ENCODE results near the gene OSMR. TPM values are rescaled to one million over a fixed set of nuclear protein-coding genes. Genes with fewer than 3 reads are reported as not detected.

OSMR gene
- total RNA-seq, 1 donor from 2014 or later = 0.58 TPM

DNA sequence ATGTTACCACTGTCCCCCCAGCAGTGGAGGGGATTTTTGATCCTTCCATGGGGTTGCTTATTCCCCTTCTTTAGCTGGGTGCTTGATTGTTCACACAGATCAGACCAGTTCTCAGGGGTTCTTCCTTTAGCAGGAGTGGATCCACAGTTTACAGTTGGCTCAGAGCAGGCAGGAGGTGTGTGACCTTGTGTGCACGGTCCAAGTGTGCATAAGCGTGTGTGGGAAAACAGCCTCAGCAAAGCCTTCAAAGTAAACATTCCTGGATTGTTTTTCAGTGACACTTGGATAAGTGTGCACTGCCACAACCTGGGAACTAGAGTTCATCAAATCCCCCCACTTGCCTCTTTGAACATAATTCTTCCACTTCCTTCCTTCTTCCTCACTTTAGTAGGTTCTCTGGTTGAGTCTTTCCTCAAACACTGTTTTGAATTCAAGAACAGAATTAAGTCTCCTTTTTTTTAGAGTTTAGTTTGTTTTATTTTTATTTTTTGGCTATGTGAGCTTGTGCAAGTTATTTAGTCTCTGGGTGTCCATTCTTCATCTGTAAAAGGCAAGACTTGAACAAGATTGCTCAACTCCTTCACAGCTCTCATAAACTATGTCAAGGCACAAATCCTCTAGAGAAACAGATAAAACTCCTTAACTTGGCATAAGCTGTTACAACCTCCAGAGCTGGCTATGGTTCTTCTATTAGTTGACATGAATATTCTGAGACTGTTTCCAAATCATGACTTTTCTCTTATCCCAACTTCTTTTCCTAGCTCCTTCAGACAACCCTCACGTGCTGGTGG lies 78.0 kb downstream of the OSMR start:
- Histone ChIP-seq H3K79me2 (ENCODE audit: low read depth) (no peaks in the 10 kb centered on the region), H2AFZ (replicated peaks) (no peak overlapping the region), H3K27me3 (no peaks in the 10 kb centered on the region), H3K4me1 (no peaks in the 10 kb centered on the region), H3K9me3 (ENCODE audit: low read depth) (no peaks in the 10 kb centered on the region), H4K20me1 (ENCODE audit: low read depth) (no peaks in the 10 kb centered on the region), H3K4me2 (no peak overlapping the region), H3K27ac (no peak overlapping the region), H3K9ac (no peak overlapping the region), H3K4me3 (no peak overlapping the region), H3F3A (ENCODE audit: low read depth) (no peaks in the 10 kb centered on the region), H3K36me3 (no peaks in the 10 kb centered on the region)
- no peaks in the 10 kb centered on the region for H3K9me3 Mint-ChIP-seq
- DNase-seq (ENCODE audit: low spot score) = no peak
- no peak overlapping the region for H3K4me3 Mint-ChIP-seq
- no peaks in the 10 kb centered on the region for H3K4me1 Mint-ChIP-seq
- no peaks in the 10 kb centered on the region for H3K36me3 Mint-ChIP-seq
- TF ChIP-seq CTCF (IDR thresholded peaks at IDR 0.05) (no peak), EZH2 (IDR thresholded peaks at IDR 0.05) (no peak), EZH2phosphoT487 (IDR thresholded peaks at IDR 0.05) (no peak)
- H3K27me3 Mint-ChIP-seq (ENCODE audit: insufficient read depth, low read depth) = peaks cover 2% of the 10 kb centered on the region
- no peak overlapping the region for H3K27ac Mint-ChIP-seq

DNA sequence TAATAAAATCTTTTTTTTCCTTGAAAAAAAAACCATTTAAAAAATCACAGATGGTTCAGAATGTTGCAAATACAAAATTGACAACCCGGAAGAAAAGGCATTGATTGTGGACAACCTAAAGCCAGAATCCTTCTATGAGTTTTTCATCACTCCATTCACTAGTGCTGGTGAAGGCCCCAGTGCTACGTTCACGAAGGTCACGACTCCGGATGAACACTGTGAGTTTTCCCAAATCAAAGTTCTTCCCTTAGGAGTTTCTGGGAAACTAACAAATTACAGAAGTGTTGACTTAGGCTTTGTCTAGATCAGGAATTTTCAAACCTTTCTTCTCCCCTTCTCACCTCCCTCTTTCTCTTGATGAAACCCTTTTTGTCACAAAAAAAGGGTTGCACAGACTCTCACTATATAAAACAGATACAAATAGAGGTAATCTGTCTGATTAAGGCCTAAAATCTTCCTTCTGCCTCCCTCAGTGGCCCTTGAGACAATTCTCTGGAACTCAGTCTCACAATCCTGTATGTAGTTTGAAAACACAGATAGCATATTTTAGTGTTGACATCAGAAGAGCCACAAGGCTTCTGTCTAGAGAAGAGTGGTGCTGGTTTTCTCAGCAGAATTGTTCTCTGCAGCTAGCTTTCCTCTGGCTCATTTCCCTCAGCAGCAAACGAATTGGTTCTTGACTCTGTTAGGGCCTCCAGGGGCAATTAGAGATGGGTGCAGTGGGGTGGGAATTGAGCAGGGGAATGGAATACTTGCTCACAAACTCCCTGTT lies 79.5 kb downstream of the OSMR start:
- no peaks in the 10 kb centered on the region for H3K27me3 ChIP-seq

GRCh38 chr5:38926121-38926520 lies 80.3 kb downstream of the OSMR start:
- H3K36me3 ChIP-seq = no peaks in the 10 kb centered on the region
- no peak overlapping the region for H3K27ac Mint-ChIP-seq
- H4K20me1 ChIP-seq (ENCODE audit: low read depth) = no peaks in the 10 kb centered on the region
- H3K27me3 Mint-ChIP-seq (ENCODE audit: insufficient read depth, low read depth) = peaks cover 2% of the 10 kb centered on the region
- no peak overlapping the region for H3K4me3 ChIP-seq
- H2AFZ ChIP-seq (replicated peaks) = no peak overlapping the region
- H3K4me3 Mint-ChIP-seq = no peak overlapping the region
- TF ChIP-seq CTCF (IDR thresholded peaks at IDR 0.05) = no peak
- no peak for TF ChIP-seq EZH2phosphoT487 (IDR thresholded peaks at IDR 0.05)
- no peak for TF ChIP-seq EZH2 (IDR thresholded peaks at IDR 0.05)
- no peaks in the 10 kb centered on the region for H3K9me3 ChIP-seq (ENCODE audit: low read depth)
- H3K4me2 ChIP-seq = no peak overlapping the region
- no peaks in the 10 kb centered on the region for H3K4me1 ChIP-seq
- H3K36me3 Mint-ChIP-seq = no peaks in the 10 kb centered on the region
- H3K9me3 Mint-ChIP-seq = no peaks in the 10 kb centered on the region
- H3K9ac ChIP-seq = no peak overlapping the region
- H3K4me1 Mint-ChIP-seq = no peaks in the 10 kb centered on the region
- no peaks in the 10 kb centered on the region for H3K27me3 ChIP-seq
- no peaks in the 10 kb centered on the region for H3F3A ChIP-seq (ENCODE audit: low read depth)
- no peak for DNase-seq (ENCODE audit: low spot score)
- H3K27ac ChIP-seq = no peak overlapping the region
- no peaks in the 10 kb centered on the region for H3K79me2 ChIP-seq (ENCODE audit: low read depth)

More for the DNA sequence above, 79.5 kb downstream of the OSMR start:
- TF ChIP-seq EZH2 (IDR thresholded peaks at IDR 0.05) = no peak
- TF ChIP-seq CTCF (IDR thresholded peaks at IDR 0.05) = no peak
- no peak for TF ChIP-seq EZH2phosphoT487 (IDR thresholded peaks at IDR 0.05)
- Histone ChIP-seq H3K27ac (no peak overlapping the region), H3K9ac (no peak overlapping the region), H3K36me3 (no peaks in the 10 kb centered on the region), H3K4me2 (no peak overlapping the region), H3F3A (ENCODE audit: low read depth) (no peaks in the 10 kb centered on the region), H4K20me1 (ENCODE audit: low read depth) (no peaks in the 10 kb centered on the region), H3K9me3 (ENCODE audit: low read depth) (no peaks in the 10 kb centered on the region), H3K4me3 (no peak overlapping the region), H3K4me1 (no peaks in the 10 kb centered on the region), H2AFZ (replicated peaks) (no peak overlapping the region), H3K79me2 (ENCODE audit: low read depth) (no peaks in the 10 kb centered on the region)
- no peak for DNase-seq (ENCODE audit: low spot score)
- Mint-ChIP-seq H3K9me3 (no peaks in the 10 kb centered on the region), H3K4me3 (no peak overlapping the region), H3K36me3 (no peaks in the 10 kb centered on the region), H3K4me1 (no peaks in the 10 kb centered on the region), H3K27ac (no peak overlapping the region), H3K27me3 (ENCODE audit: insufficient read depth, low read depth) (peaks cover 2% of the 10 kb centered on the region)
